Lower leg skin (tissue), 3 donors: ENCODE data around the gene RNF5.

Source experiments
- CTCF ChIP-seq, 3 donors: fragments of 450-650 bp; IDR thresholded peaks; one replicate each; pipeline ENCODE4 v1.5.1; 2016; ENCODE audit warnings: antibody characterized with exemption in 3 of 3, mild to moderate bottlenecking in 3 of 3, moderate library complexity in 2 of 3
- POLR2A ChIP-seq, 2 donors: fragments of 450-650 bp; IDR thresholded peaks; one replicate each; pipeline ENCODE4 v1.6.1; 2016 to 2017; ENCODE audit warnings: antibody characterized with exemption in 2 of 2, mild to moderate bottlenecking in 1 of 2, moderate library complexity in 1 of 2

- TF ChIP-seq CTCF (IDR thresholded peaks at IDR 0.05): no peak
- TF ChIP-seq POLR2A (IDR thresholded peaks at IDR 0.05): no peak
These were observed 31.9 kb upstream of the RNF5 start for GRCh38 chr6:32146287-32146686.
